Epithelial cell of umbilical artery (primary cell): Measurements from ENCODE around the gene SRCAP. TPM values are rescaled to one million over a fixed set of nuclear protein-coding genes. Genes with fewer than 3 reads are reported as not detected.

ENCODE experiments used
- total RNA-seq: library from RNA; depleted of rRNA; stranded (reverse); fragments of >200 nt; gene quantifications from 2 replicates; pipeline ENCODE4 v1.2.3, GENCODE V29; 2014

Gene SRCAP
- total RNA-seq: 15.9 and 30.9 TPM in 2 replicates

GRCh38 chr16:30698816-30699614 is at the start of gene SRCAP:
Gene SRCAP, plus strand, starts transcription at chr16:30699171. Its CDS starts 1,654 bp downstream, at chr16:30700825.

GRCh38 chr16:30650369-30651123 is 48.4 kb upstream of the SRCAP start, which contains the start of gene PRR14:
Gene PRR14, plus strand, starts transcription at chr16:30650960. Its CDS starts 686 bp downstream, at chr16:30651646.

GRCh38 chr16:30657866-30658730 is 40.9 kb upstream of the SRCAP start, which contains the start of gene FBRS:
Gene FBRS, plus strand, starts transcription at chr16:30658431. Its CDS starts 1,088 bp downstream, at chr16:30659519.

GRCh38 chr16:30747799-30748633 is 49.0 kb downstream of the SRCAP start, which contains the start of gene PHKG2:
Gene PHKG2, plus strand, starts transcription at chr16:30748425. Its CDS starts 396 bp downstream, at chr16:30748821.

GRCh38 chr16:30761928-30762902 is 63.2 kb downstream of the SRCAP start, which contains the start of the genes CFAP119 and RNF40:
Gene CFAP119, minus strand, starts transcription at chr16:30762062. Its CDS starts 314 bp downstream, at chr16:30761748.
Gene RNF40, plus strand, starts transcription at chr16:30762322. Its CDS starts 224 bp downstream, at chr16:30762546.

GRCh38 chr16:30786936-30787612 is 88.1 kb downstream of the SRCAP start, which contains the start of gene ZNF629:
Gene ZNF629, minus strand, starts transcription at chr16:30787205. Its CDS starts 2,723 bp downstream, at chr16:30784482.

Other genes with a start within 250 kb of the SRCAP start
- gene ITGAL, start 226.4 kb upstream of the SRCAP start, total RNA-seq: not detected in 2 replicates
- 16.6 and 17.8 TPM in 2 replicates for gene ZNF768, start 172.6 kb upstream of the SRCAP start, total RNA-seq
- gene ZNF747, start 164.3 kb upstream of the SRCAP start, total RNA-seq: 5.2 and 6.7 TPM in 2 replicates
- gene ZNF764, start 140.8 kb upstream of the SRCAP start, total RNA-seq: 2.3 and 2.9 TPM in 2 replicates
- gene ZNF688, start 127.5 kb upstream of the SRCAP start, total RNA-seq: 4.7 and 6.5 TPM in 2 replicates
- 6.2 and 6.7 TPM in 2 replicates for gene ZNF785, start 113.5 kb upstream of the SRCAP start, total RNA-seq
- 3.2 and 4.7 TPM in 2 replicates for gene ZNF689, start 88.8 kb upstream of the SRCAP start, total RNA-seq
- 4.0 and 6.8 TPM in 2 replicates for gene PRR14, start 48.2 kb upstream of the SRCAP start, total RNA-seq
- 10.4 and 17.2 TPM in 2 replicates for gene FBRS, start 40.7 kb upstream of the SRCAP start, total RNA-seq
- gene PHKG2, start 49.3 kb downstream of the SRCAP start, total RNA-seq: 23.7 and 24.5 TPM in 2 replicates
- gene CFAP119, start 62.9 kb downstream of the SRCAP start, total RNA-seq: 1.5 and 1.6 TPM in 2 replicates
- gene RNF40, start 63.2 kb downstream of the SRCAP start, total RNA-seq: 57.8 and 73.3 TPM in 2 replicates
- gene ZNF629, start 88.0 kb downstream of the SRCAP start, total RNA-seq: 4.4 and 5.8 TPM in 2 replicates
- 32.2 and 37.2 TPM in 2 replicates for gene BCL7C, start 194.9 kb downstream of the SRCAP start, total RNA-seq
- under 0.01 TPM in 1 of 2 replicates, not detected in the other for gene CTF1, start 197.4 kb downstream of the SRCAP start, total RNA-seq
- 21.7 and 27.3 TPM in 2 replicates for gene FBXL19, start 224.4 kb downstream of the SRCAP start, total RNA-seq
- 18.8 and 21.1 TPM in 2 replicates for gene ORAI3, start 249.9 kb downstream of the SRCAP start, total RNA-seq